Measurements from ENCODE around the gene CA9. TPM values are rescaled to one million over a fixed set of nuclear protein-coding genes. Genes with fewer than 3 reads are reported as not detected.

Gene CA9
- total RNA-seq: 0.98 TPM

DNA sequence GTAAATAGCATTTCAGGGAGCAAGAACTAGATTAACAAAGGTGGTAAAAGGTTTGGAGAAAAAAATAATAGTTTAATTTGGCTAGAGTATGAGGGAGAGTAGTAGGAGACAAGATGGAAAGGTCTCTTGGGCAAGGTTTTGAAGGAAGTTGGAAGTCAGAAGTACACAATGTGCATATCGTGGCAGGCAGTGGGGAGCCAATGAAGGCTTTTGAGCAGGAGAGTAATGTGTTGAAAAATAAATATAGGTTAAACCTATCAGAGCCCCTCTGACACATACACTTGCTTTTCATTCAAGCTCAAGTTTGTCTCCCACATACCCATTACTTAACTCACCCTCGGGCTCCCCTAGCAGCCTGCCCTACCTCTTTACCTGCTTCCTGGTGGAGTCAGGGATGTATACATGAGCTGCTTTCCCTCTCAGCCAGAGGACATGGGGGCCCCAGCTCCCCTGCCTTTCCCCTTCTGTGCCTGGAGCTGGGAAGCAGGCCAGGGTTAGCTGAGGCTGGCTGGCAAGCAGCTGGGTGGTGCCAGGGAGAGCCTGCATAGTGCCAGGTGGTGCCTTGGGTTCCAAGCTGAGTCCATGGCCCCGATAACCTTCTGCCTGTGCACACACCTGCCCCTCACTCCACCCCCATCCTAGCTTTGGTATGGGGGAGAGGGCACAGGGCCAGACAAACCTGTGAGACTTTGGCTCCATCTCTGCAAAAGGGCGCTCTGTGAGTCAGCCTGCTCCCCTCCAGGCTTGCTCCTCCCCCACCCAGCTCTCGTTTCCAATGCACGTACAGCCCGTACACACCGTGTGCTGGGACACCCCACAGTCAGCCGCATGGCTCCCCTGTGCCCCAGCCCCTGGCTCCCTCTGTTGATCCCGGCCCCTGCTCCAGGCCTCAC is at the start of gene CA9:
Gene CA9, plus strand, starts transcription at position 797 of the 893 bp plus-strand sequence. Its CDS starts 32 bp downstream, at position 829.
- Histone ChIP-seq H3K27me3 (no peaks in the 10 kb centered on the region), H3K9me3 (no peaks in the 10 kb centered on the region), H3K27ac (no peak within 1 kb of the TSS), H3K4me3 (no peak within 1 kb of the TSS), H3K36me3 (no peaks in the 10 kb centered on the region), H3K4me1 (peaks cover 20% of the 10 kb centered on the region)
- TF ChIP-seq, protein P1, sequence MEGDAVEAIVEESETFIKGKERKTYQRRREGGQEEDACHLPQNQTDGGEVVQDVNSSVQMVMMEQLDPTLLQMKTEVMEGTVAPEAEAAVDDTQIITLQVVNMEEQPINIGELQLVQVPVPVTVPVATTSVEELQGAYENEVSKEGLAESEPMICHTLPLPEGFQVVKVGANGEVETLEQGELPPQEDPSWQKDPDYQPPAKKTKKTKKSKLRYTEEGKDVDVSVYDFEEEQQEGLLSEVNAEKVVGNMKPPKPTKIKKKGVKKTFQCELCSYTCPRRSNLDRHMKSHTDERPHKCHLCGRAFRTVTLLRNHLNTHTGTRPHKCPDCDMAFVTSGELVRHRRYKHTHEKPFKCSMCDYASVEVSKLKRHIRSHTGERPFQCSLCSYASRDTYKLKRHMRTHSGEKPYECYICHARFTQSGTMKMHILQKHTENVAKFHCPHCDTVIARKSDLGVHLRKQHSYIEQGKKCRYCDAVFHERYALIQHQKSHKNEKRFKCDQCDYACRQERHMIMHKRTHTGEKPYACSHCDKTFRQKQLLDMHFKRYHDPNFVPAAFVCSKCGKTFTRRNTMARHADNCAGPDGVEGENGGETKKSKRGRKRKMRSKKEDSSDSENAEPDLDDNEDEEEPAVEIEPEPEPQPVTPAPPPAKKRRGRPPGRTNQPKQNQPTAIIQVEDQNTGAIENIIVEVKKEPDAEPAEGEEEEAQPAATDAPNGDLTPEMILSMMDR (IDR thresholded peaks at IDR 0.05): no peak
- TF ChIP-seq POLR2AphosphoS5 (IDR thresholded peaks at IDR 0.05; ENCODE audit: insufficient read depth in 1 of 2, low read depth in 1 of 2): no peak
- TF ChIP-seq POLR2A (IDR thresholded peaks at IDR 0.05): no peak
- intact Hi-C loops (cut with DNase I): no loop called here
- no peak for DNase-seq (ENCODE audit: extremely low spot score in 2 of 2)

DNA sequence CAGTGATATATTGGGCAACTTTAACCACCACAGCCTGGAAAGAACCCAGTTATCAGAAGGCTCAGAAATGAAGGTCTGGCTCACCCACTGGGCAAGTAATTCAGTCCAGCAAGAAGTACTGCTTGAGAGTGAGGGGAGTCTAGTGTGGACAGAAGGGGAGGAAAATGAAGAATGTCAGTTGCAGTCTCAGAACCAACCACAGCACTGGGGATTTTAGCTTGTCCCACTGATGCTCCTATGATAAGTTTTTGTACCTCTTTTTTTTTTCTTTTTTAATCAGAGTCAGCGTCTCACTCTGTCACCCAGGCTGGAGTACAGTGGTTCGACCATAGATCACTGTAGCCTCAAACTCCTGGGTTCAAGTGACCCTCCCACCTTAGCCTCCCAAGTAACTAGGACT is 46.2 kb upstream of the CA9 start:
- H3K4me1 ChIP-seq: no peaks in the 10 kb centered on the region
- intact Hi-C loops (cut with DNase I): no loop called here
- no peak overlapping the region for H3K27ac ChIP-seq
- H3K4me3 ChIP-seq: no peak overlapping the region
- no peaks in the 10 kb centered on the region for H3K36me3 ChIP-seq
- no peaks in the 10 kb centered on the region for H3K9me3 ChIP-seq
- DNase-seq (ENCODE audit: extremely low spot score in 2 of 2): peak in 1 of 2 donors; percentile 34
- TF ChIP-seq, protein P1 (IDR thresholded peaks at IDR 0.05): no peak
- TF ChIP-seq POLR2AphosphoS5 (IDR thresholded peaks at IDR 0.05; ENCODE audit: insufficient read depth in 1 of 2, low read depth in 1 of 2) (no peak), POLR2A (IDR thresholded peaks at IDR 0.05) (no peak)
- no peaks in the 10 kb centered on the region for H3K27me3 ChIP-seq

DNA sequence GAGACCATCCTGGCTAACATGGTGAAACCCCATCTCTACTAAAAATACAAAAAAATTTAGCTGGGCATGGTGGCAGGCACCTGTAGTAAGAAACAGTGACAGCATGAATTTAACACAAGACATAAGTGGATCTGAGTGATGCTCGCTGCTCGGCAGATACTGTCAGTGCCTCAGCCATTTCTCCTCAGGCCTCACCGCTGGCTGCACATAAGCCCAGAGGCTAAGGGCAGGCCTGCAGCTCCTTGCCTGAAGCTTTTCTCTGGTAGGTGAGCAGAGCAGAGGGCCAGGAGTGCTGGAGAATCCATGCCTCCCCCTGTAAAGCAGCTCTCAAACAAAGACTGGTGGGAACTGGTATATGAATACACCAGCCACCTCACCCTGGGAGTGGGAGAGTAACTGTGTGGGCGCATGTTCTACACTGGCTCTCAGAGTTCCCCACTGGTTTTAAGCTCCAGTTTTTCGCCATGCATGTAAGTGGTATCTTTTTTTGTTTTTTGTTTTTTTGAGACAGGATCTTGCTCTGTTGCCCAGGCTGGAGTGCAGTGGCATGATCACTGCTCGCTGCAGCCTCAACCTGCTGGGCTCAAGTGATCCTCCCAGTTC is 45.2 kb upstream of the CA9 start:
- H3K27ac ChIP-seq: no peak overlapping the region
- TF ChIP-seq POLR2AphosphoS5 (IDR thresholded peaks at IDR 0.05; ENCODE audit: insufficient read depth in 1 of 2, low read depth in 1 of 2) (no peak), POLR2A (IDR thresholded peaks at IDR 0.05) (no peak)
- TF ChIP-seq, protein P1 (IDR thresholded peaks at IDR 0.05): no peak
- H3K36me3 ChIP-seq: no peaks in the 10 kb centered on the region
- H3K27me3 ChIP-seq: no peaks in the 10 kb centered on the region
- intact Hi-C loops (cut with DNase I): no loop called here
- no peak overlapping the region for H3K4me3 ChIP-seq
- DNase-seq (ENCODE audit: extremely low spot score in 2 of 2): no peak
- H3K4me1 ChIP-seq: no peaks in the 10 kb centered on the region
- no peaks in the 10 kb centered on the region for H3K9me3 ChIP-seq

DNA sequence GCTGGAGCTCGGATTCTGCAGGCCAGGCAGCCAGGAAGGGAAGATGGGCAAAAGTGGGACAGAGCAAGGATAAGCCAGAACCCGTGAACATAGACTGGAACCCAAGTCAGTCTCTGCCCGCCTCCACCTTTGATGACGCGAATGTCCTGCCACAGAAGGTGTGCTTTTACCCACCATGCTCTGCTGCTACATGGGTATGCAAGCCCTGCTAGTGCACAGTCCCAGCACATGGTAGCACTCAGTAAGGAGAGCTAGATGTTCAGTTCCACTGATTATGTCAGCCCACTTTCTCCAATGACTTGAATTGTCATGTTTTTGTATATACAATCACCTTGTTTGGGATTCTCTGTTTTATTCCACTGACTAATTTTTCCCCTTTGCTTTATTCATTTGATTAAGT is 44.1 kb upstream of the CA9 start:
- Histone ChIP-seq H3K36me3 (no peaks in the 10 kb centered on the region), H3K4me3 (no peak overlapping the region), H3K4me1 (no peaks in the 10 kb centered on the region), H3K9me3 (no peaks in the 10 kb centered on the region), H3K27me3 (no peaks in the 10 kb centered on the region), H3K27ac (no peak overlapping the region)
- no peak for TF ChIP-seq POLR2A (IDR thresholded peaks at IDR 0.05)
- no peak for TF ChIP-seq POLR2AphosphoS5 (IDR thresholded peaks at IDR 0.05; ENCODE audit: insufficient read depth in 1 of 2, low read depth in 1 of 2)
- TF ChIP-seq, protein P1 (IDR thresholded peaks at IDR 0.05): no peak
- no peak for DNase-seq (ENCODE audit: extremely low spot score in 2 of 2)
- intact Hi-C loops (cut with DNase I): no loop called here

DNA sequence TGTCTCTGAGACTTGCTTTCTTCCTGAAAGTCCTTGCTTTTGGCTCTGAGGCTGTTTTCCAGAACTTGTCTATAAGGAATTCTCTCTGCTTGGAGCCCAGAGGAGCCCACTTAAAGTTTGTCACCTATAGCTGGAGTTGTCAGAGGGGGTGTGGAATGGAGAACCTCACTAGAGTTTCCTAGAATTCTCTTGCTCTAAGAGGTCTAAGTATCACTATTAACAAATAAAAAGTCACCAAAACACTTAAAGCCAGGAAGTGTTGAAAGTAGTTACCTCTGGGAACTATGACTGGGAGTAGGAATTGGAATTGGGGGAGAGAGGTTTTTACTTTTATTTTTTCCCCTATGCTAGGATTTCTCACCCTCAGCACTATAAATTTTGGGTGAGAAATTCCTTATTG is 38.0 kb upstream of the CA9 start:
- no peak for DNase-seq (ENCODE audit: extremely low spot score in 2 of 2)
- TF ChIP-seq POLR2AphosphoS5 (IDR thresholded peaks at IDR 0.05; ENCODE audit: insufficient read depth in 1 of 2, low read depth in 1 of 2) (no peak), POLR2A (IDR thresholded peaks at IDR 0.05) (no peak)
- TF ChIP-seq, protein P1 (IDR thresholded peaks at IDR 0.05): no peak

More for the DNA sequence above, 38.0 kb upstream of the CA9 start:
- Histone ChIP-seq H3K9me3 (no peaks in the 10 kb centered on the region), H3K4me3 (no peak overlapping the region), H3K36me3 (no peaks in the 10 kb centered on the region), H3K27me3 (no peaks in the 10 kb centered on the region), H3K4me1 (no peaks in the 10 kb centered on the region), H3K27ac (no peak overlapping the region)
- intact Hi-C loops (cut with DNase I): no loop called here

All from vagina (tissue), 2 donors.